ENCODE data around the gene GREB1. TPM values are rescaled to one million over a fixed set of nuclear protein-coding genes. Genes with fewer than 3 reads are reported as not detected.

GREB1 gene
- total and polyA plus RNA-seq, 2 of the 4 experiments (the other 2 are of a cell fraction), result 0.05 TPM; not detected in 1

DNA sequence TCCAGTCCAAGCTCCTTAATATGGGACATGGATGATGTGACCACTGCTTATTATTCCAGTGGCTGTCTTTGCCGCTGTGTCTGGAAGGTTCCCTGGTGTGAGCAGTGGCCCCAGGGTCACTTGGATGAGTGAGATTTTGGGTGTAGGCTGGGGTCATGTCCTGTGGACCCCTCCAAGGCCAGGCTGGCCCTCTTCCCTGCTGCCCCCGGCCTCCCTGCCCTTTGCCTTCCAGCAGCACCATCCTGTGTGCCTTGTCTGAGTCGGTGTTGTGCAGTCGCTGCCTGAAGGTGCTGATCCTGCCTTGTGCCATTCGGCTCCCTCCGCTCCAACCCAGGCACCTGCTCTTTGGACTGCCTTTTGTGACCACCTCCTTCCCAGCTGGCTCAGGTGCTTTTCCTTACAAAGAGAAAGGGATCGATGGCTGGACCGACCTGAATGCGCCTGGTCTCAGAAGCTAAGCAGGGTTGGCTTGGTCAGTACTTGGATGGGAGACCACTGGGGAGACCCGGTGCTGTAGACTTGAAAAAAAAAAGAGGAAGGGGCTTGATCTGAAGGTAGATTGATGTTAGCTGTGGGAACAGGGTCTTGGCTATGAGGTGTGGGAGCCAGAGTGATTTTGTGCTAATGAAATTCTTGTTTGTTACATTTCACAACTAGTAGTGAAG is 16.7 kb upstream of the GREB1 start:
- WGBS, 2 experiments (ENCODE audit: extremely low coverage in 2 of 2, insufficient read length in 1 of 2), result 48% methylated on average over 2 of the region's 10 CpGs; no CpG with 5 or more reads in 1 of the 2 experiments
- H2AK9ac ChIP-seq (replicated peaks; ENCODE audit: low read depth, low read length, poor library complexity), result no peak overlapping the region
- no peak overlapping the region for H3K27ac ChIP-seq (ENCODE audit: insufficient read depth, low read length)
- no peak overlapping the region for H2BK15ac ChIP-seq (ENCODE audit: low read depth, low read length)
- no peak overlapping the region for H2BK120ac ChIP-seq (ENCODE audit: low read depth, low read length)
- no peaks in the 10 kb centered on the region for H3K4me1 ChIP-seq (ENCODE audit: control insufficient read depth, insufficient read depth, low read length)
- no peak overlapping the region for H3K4me3 ChIP-seq (ENCODE audit: insufficient read depth, low read depth, low read length)
- H4K8ac ChIP-seq (ENCODE audit: low read depth in 2 of 2, low read length in 2 of 2), result no peak overlapping the region
- H3K36me3 ChIP-seq (ENCODE audit: control insufficient read depth, insufficient read depth, low read length), result no peaks in the 10 kb centered on the region
- H3K4ac ChIP-seq (ENCODE audit: low read depth, low read length), result no peak overlapping the region
- no peak overlapping the region for H2AK5ac ChIP-seq (ENCODE audit: low read depth, low read length)
- H3K27me3 ChIP-seq (ENCODE audit: control insufficient read depth, insufficient read depth, low read length), result peaks cover 39% of the 10 kb centered on the region
- H3K4me2 ChIP-seq (ENCODE audit: low read depth, low read length), result no peak overlapping the region
- no peak for ATAC-seq (ENCODE audit: low read depth)
- intact Hi-C loops (cut with micrococcal nuclease), result no loop called here
- H4K91ac ChIP-seq (ENCODE audit: insufficient read depth, low read depth, low read length), result no peak overlapping the region
- no peaks in the 10 kb centered on the region; the same call in 1 of the 2 replicates for H4K20me1 ChIP-seq (ENCODE audit: insufficient read depth, low read length)
- H3K18ac ChIP-seq (ENCODE audit: low read depth, low read length), result no peak overlapping the region
- dilution Hi-C loops (cut with HindIII; ENCODE audit: low sequenced_read_pairs, unreplicated experiment), result no loop called here
- no peak overlapping the region for H2BK20ac ChIP-seq (ENCODE audit: low read depth, low read length)
- H3K9me3 ChIP-seq (ENCODE audit: control insufficient read depth, insufficient read depth, low read length), result no peaks in the 10 kb centered on the region
- no peak for TF ChIP-seq CEBPB (IDR thresholded peaks at IDR 0.05; ENCODE audit: low read depth, low read length)
- TF ChIP-seq, protein P1, sequence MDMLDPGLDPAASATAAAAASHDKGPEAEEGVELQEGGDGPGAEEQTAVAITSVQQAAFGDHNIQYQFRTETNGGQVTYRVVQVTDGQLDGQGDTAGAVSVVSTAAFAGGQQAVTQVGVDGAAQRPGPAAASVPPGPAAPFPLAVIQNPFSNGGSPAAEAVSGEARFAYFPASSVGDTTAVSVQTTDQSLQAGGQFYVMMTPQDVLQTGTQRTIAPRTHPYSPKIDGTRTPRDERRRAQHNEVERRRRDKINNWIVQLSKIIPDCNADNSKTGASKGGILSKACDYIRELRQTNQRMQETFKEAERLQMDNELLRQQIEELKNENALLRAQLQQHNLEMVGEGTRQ (IDR thresholded peaks at IDR 0.05; ENCODE audit: low read depth, low read length), result no peak
- TF ChIP-seq CHD1 (IDR thresholded peaks at IDR 0.05; ENCODE audit: low read depth, low read length), result no peak
- no peak for TF ChIP-seq SMC3 (IDR thresholded peaks at IDR 0.05; ENCODE audit: low read depth, low read length)
- TF ChIP-seq RAD21 (IDR thresholded peaks at IDR 0.05; ENCODE audit: low read length), result no peak
- TF ChIP-seq MAFK (IDR thresholded peaks at IDR 0.05; ENCODE audit: low read depth, low read length), result no peak
- TF ChIP-seq POLR2A (IDR thresholded peaks at IDR 0.05; ENCODE audit: low read depth, low read length), result no peak
- TF ChIP-seq, protein P2, sequence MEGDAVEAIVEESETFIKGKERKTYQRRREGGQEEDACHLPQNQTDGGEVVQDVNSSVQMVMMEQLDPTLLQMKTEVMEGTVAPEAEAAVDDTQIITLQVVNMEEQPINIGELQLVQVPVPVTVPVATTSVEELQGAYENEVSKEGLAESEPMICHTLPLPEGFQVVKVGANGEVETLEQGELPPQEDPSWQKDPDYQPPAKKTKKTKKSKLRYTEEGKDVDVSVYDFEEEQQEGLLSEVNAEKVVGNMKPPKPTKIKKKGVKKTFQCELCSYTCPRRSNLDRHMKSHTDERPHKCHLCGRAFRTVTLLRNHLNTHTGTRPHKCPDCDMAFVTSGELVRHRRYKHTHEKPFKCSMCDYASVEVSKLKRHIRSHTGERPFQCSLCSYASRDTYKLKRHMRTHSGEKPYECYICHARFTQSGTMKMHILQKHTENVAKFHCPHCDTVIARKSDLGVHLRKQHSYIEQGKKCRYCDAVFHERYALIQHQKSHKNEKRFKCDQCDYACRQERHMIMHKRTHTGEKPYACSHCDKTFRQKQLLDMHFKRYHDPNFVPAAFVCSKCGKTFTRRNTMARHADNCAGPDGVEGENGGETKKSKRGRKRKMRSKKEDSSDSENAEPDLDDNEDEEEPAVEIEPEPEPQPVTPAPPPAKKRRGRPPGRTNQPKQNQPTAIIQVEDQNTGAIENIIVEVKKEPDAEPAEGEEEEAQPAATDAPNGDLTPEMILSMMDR (conservative IDR thresholded peaks at IDR 0.05; ENCODE audit: low read depth, low read length), result no peak
- TF ChIP-seq, protein P3, sequence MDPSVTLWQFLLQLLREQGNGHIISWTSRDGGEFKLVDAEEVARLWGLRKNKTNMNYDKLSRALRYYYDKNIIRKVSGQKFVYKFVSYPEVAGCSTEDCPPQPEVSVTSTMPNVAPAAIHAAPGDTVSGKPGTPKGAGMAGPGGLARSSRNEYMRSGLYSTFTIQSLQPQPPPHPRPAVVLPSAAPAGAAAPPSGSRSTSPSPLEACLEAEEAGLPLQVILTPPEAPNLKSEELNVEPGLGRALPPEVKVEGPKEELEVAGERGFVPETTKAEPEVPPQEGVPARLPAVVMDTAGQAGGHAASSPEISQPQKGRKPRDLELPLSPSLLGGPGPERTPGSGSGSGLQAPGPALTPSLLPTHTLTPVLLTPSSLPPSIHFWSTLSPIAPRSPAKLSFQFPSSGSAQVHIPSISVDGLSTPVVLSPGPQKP (IDR thresholded peaks at IDR 0.05; ENCODE audit: borderline replicate concordance, low read depth, low read length), result no peak
- no peak for TF ChIP-seq FOS (IDR thresholded peaks at IDR 0.05; ENCODE audit: low read depth, low read length)
- TF ChIP-seq NFE2L2 (IDR thresholded peaks at IDR 0.05; ENCODE audit: low read depth, low read length), result no peak
- TF ChIP-seq BHLHE40 (IDR thresholded peaks at IDR 0.05; ENCODE audit: low read depth, low read length), result no peak
- TF ChIP-seq MXI1 (IDR thresholded peaks at IDR 0.05; ENCODE audit: borderline replicate concordance, low read depth, low read length), result no peak
- no peak for DNase-seq
- H4K5ac ChIP-seq (ENCODE audit: low read depth, low read length), result no peak overlapping the region
- no peak overlapping the region for H3K9ac ChIP-seq (ENCODE audit: low read depth, low read length)
- no peaks in the 10 kb centered on the region for H3K79me1 ChIP-seq (ENCODE audit: low read depth in 1 of 2, low read length in 2 of 2)
- no peak overlapping the region for H3K23ac ChIP-seq (ENCODE audit: low read depth, low read length)
- no peak overlapping the region for H3K14ac ChIP-seq (replicated peaks; ENCODE audit: low read depth, low read length)
- H3K56ac ChIP-seq (ENCODE audit: extremely low read depth, insufficient read depth, low read length), result no peak overlapping the region
- in situ Hi-C loops (cut with MboI; ENCODE audit: low sequenced_read_pairs), result no loop called here
- CTCF ChIA-PET, result no interaction called here
- no peaks in the 10 kb centered on the region for H3K9me1 ChIP-seq (ENCODE audit: insufficient read depth, low read length)
- no peak overlapping the region for H2BK5ac ChIP-seq (ENCODE audit: low read depth, low read length, poor library complexity, severe bottlenecking)
- no peak overlapping the region for H2AFZ ChIP-seq (replicated peaks; ENCODE audit: low read length, poor library complexity)
- no TSS peak for BruUV-seq (replicated peaks)
- POLR2A ChIA-PET (ENCODE audit: unreplicated experiment), result no interaction called here

All from IMR-90 (cell line).